ENCODE results near the gene MED26. TPM values are rescaled to one million over a fixed set of nuclear protein-coding genes. Genes with fewer than 3 reads are reported as not detected.

MED26 gene
- total and polyA plus RNA-seq, 2 of the 8 experiments (the other 6 are each of a cell fraction or from before 2014, with no cell fraction given), result 5.3 to 10.7 TPM

DNA sequence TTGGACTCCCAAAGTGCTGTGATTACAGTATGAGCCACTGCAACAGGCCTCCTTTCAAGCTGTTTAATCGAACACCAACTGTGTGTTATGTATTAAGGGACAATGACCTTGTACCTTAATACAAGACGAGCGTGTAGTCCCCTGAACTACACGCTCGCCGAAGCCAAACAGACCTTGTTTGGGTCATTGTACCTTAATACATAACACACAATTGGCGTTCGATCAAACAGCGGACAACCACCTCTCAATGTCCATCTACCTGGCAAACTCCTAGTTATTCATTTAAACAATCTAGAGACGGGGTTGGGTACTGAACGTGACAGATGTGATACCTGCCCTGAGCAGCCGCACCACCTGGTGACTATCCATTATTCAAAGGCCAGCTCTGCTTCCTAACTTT lies 87.1 kb downstream of the MED26 start:
- CTCF ChIA-PET (ENCODE audit: partially characterized antibody), result interaction anchor here (0.7 to 1.6 kb wide), 4 partner anchors 15 to 26 kb away, joined by 3 to 4 read pairs (median 3); no protein-coding TSS in a partner anchor
- no peak overlapping the region for H2AFZ ChIP-seq (ENCODE audit: low read length)
- no peaks in the 10 kb centered on the region for H3K9me3 ChIP-seq (ENCODE audit: insufficient read depth in 2 of 2, low read depth in 1 of 2, low read length in 1 of 2)
- H3K18ac ChIP-seq (ENCODE audit: extremely low read depth, low read length), result no peak overlapping the region
- no peaks in the 10 kb centered on the region for H3K27me3 ChIP-seq (replicated peaks in 1 of 4; ENCODE audit: control insufficient read depth in 3 of 4, extremely low read depth in 1 of 4, insufficient read depth in 3 of 4, low read length in 3 of 4)
- H3K4me2 ChIP-seq (ENCODE audit: insufficient read depth in 1 of 2, low read depth in 2 of 2, low read length in 2 of 2), result peak overlapping the region; percentile 91 to 95
- peaks cover 0 to 21% (median 8%) of the 10 kb centered on the region in 4 experiments; a peak in 6 of 8 replicates for H3K36me3 ChIP-seq (ENCODE audit: control insufficient read depth in 2 of 4, insufficient read depth in 4 of 4, low read length in 3 of 4)
- no peak overlapping the region for H3K4ac ChIP-seq (replicated peaks; ENCODE audit: insufficient read length, low read depth, low read length)
- H3K4me1 ChIP-seq (replicated peaks in 1 of 4; ENCODE audit: control insufficient read depth in 3 of 4, insufficient read depth in 4 of 4, low read length in 3 of 4), result peaks cover 0 to 5% (median 3%) of the 10 kb centered on the region in 4 experiments; a peak in 4 of 7 replicates
- no peak overlapping the region for H2BK120ac ChIP-seq (replicated peaks; ENCODE audit: low read depth, low read length)
- H3K27ac ChIP-seq (ENCODE audit: low read depth, low read length), result no peak overlapping the region
- no peak overlapping the region for H4K5ac ChIP-seq (ENCODE audit: insufficient read length, low read depth, low read length)
- H3K79me2 ChIP-seq (ENCODE audit: control insufficient read depth in 1 of 2, insufficient read depth in 2 of 2, low read length in 2 of 2), result peaks cover 35 to 72% of the 10 kb centered on the region in 2 experiments
- WGBS, 2 experiments (ENCODE audit: extremely low coverage in 1 of 2, insufficient coverage in 1 of 2, insufficient read length in 1 of 2, insufficient replicate concordance in 2 of 2, low coverage in 1 of 2, low lambda C conversion rate in 2 of 2, missing lambda C conversion rate in 1 of 2), result 89% methylated on average over 12 of the region's 12 CpGs; no CpG with 5 or more reads in 1 of the 2 experiments
- H3K56ac ChIP-seq (replicated peaks; ENCODE audit: insufficient read length, low read depth, low read length), result no peak overlapping the region
- no peak overlapping the region for H4K8ac ChIP-seq (ENCODE audit: extremely low read depth, insufficient read depth, low read length)
- no peak overlapping the region for H2AK5ac ChIP-seq (ENCODE audit: low read depth, low read length)
- peaks cover 11% of the 10 kb centered on the region for H3K79me1 ChIP-seq (ENCODE audit: low read depth, low read length)
- peaks cover 6% of the 10 kb centered on the region; the same call in 1 of the 2 replicates for H3K23me2 ChIP-seq (ENCODE audit: low read depth, low read length)
- H3K9ac ChIP-seq (replicated peaks in 1 of 4; ENCODE audit: extremely low read depth in 1 of 4, low read depth in 3 of 4, low read length in 3 of 4), result peak overlapping the region in 1 of 4 experiments; percentile 91; a peak in 3 of 7 replicates
- H3K14ac ChIP-seq (ENCODE audit: insufficient read length), result no peak overlapping the region
- no peak for DNase-seq (ENCODE audit: low read depth in 1 of 2, low spot score in 2 of 2)
- H3K23ac ChIP-seq (ENCODE audit: insufficient read length), result no peak overlapping the region
- H2BK12ac ChIP-seq (ENCODE audit: low read depth, low read length), result no peak overlapping the region
- no peak overlapping the region for H2BK5ac ChIP-seq (ENCODE audit: low read depth, low read length)
- H4K20me1 ChIP-seq (replicated peaks in 1 of 2; ENCODE audit: control insufficient read depth in 1 of 2, insufficient read depth in 2 of 2, low read length in 2 of 2), result peaks cover 19 to 28% of the 10 kb centered on the region in 2 experiments
- POLR2A ChIA-PET (ENCODE audit: partially characterized antibody), result interaction anchor here (1.3 to 1.6 kb wide), 3 partner anchors 19 to 51 kb away, joined by 3 to 7 read pairs (median 3); no protein-coding TSS in a partner anchor
- peak overlapping the region; percentile 86 to 99 (median 99); a peak in 7 of 8 replicates for H3K4me3 ChIP-seq (ENCODE audit: extremely low read depth in 1 of 4, insufficient read depth in 2 of 4, low read depth in 3 of 4, low read length in 4 of 4)
- no peak overlapping the region for H2BK20ac ChIP-seq (ENCODE audit: low read length)
- H2BK15ac ChIP-seq (ENCODE audit: low read length), result no peak overlapping the region
- no peak overlapping the region for H4K91ac ChIP-seq (replicated peaks; ENCODE audit: insufficient read length, low read length)
- FAIRE-seq, result no peak
- TF ChIP-seq CBX5 (IDR thresholded peaks at IDR 0.05; ENCODE audit: low read depth, low read length) (no peak), HDAC6 (IDR thresholded peaks at IDR 0.05; ENCODE audit: low read depth, low read length) (no peak), BACH1 (IDR thresholded peaks at IDR 0.05; ENCODE audit: low read length) (no peak), SP4 (IDR thresholded peaks at IDR 0.05; ENCODE audit: low read length) (no peak), RBBP5 (IDR thresholded peaks at IDR 0.05; ENCODE audit: borderline replicate concordance, low read depth, low read length) (no peak), NRF1 (IDR thresholded peaks at IDR 0.05; ENCODE audit: low read depth, low read length) (no peak), NANOG (IDR thresholded peaks at IDR 0.05; ENCODE audit: insufficient read depth, low read depth, low read length, poor library complexity, severe bottlenecking) (no peak)

Data from H1 (cell line).